HepG2 (cell line): ENCODE data around the gene APLP1. TPM values are rescaled to one million over a fixed set of nuclear protein-coding genes. Genes with fewer than 3 reads are reported as not detected.
A peak's percentile ranks its signal among the peaks of the same experiment; 100 is the strongest.

ENCODE experiments used
- ADNP ChIP-seq: sonication (generic); formaldehyde crosslinking; IDR thresholded peaks from 2 replicates; pipeline ENCODE4 v1.4.0; 2020; ENCODE audit warnings: missing genetic modification reagents
- FOXC1 ChIP-seq: sonication (generic); formaldehyde crosslinking; IDR thresholded peaks from 2 replicates; pipeline ENCODE4 v1.8.0; 2022; ENCODE audit warnings: mild to moderate bottlenecking, missing genetic modification reagents, borderline replicate concordance
- HNF4G ChIP-seq, 2 experiments: sonication (generic) in 1 of 2; formaldehyde crosslinking in 1 of 2; IDR thresholded peaks; 2 replicates each; pipeline versions ENCODE4 v1.4.0 to v1.6.1; 2011 to 2020; ENCODE audit warnings: borderline replicate concordance in 2 of 2, low read depth in 2 of 2, mild to moderate bottlenecking in 2 of 2, low read length in 1 of 2, missing genetic modification reagents in 1 of 2, moderate library complexity in 1 of 2
- HOMEZ ChIP-seq: IDR thresholded peaks from 2 replicates; pipeline ENCODE4 v1.6.1; 2016; ENCODE audit warnings: low read depth
- POLR2AphosphoS2 ChIP-seq: IDR thresholded peaks from 2 replicates; pipeline ENCODE4 v1.6.1; 2011; ENCODE audit warnings: low read depth, low read length, improper control_type of control experiment
- SNAI1 ChIP-seq: sonication (generic); formaldehyde crosslinking; IDR thresholded peaks from 2 replicates; pipeline ENCODE4 v1.5.0; 2020; ENCODE audit warnings: mild to moderate bottlenecking, missing genetic modification reagents, borderline replicate concordance
- SNAPC4 ChIP-seq: sonication (generic); formaldehyde crosslinking; IDR thresholded peaks from 2 replicates; pipeline ENCODE4 v1.4.0; 2020; ENCODE audit warnings: mild to moderate bottlenecking, missing genetic modification reagents
- TGIF2 ChIP-seq: IDR thresholded peaks from 2 replicates; pipeline ENCODE4 v1.6.1; 2016; ENCODE audit warnings: control low read depth, missing compliant biosample characterization
- ZBTB37 ChIP-seq: sonication (generic); formaldehyde crosslinking; IDR thresholded peaks from 2 replicates; pipeline ENCODE4 v1.4.0; 2020; ENCODE audit warnings: mild to moderate bottlenecking, missing genetic modification reagents
- ZNF496 ChIP-seq: sonication (generic); formaldehyde crosslinking; IDR thresholded peaks from 2 replicates; pipeline ENCODE4 v1.8.1; 2023; ENCODE audit warnings: mild to moderate bottlenecking, moderate library complexity, missing genetic modification reagents; ENCODE audit not compliant: insufficient replicate concordance
- ZNF83 ChIP-seq: sonication (generic); formaldehyde crosslinking; IDR thresholded peaks from 2 replicates; pipeline ENCODE4 v1.4.0; 2020; ENCODE audit warnings: missing genetic modification reagents, mild to moderate bottlenecking, borderline replicate concordance
- polyA plus RNA-seq, 8 experiments: library from polyadenylated mRNA; depleted of rRNA in 3 of 8; stranded (reverse) in 7 of 8; unstranded in 1 of 8; fragments of >200 nt; fragmentation: Illumina TruSeq in 4 of 8; extraction: Trizol in 4 of 8; gene quantifications; 2 replicates each; pipeline versions ENCODE4 v1.2.1 to v1.2.3, GENCODE V29; 2011 to 2016; ENCODE audit warnings: low read depth in 4 of 8, missing spikeins in 1 of 8, mixed read lengths in 1 of 8; ENCODE audit not compliant: insufficient read depth in 1 of 8
- total RNA-seq, 5 experiments: library from RNA; depleted of rRNA; stranded (reverse); fragments of >200 nt; fragmentation: Illumina TruSeq; extraction: Trizol; gene quantifications; 2 replicates each; pipeline ENCODE4 v1.2.3, GENCODE V29; 2016; ENCODE audit warnings: low read depth in 1 of 5
- TF ChIP-seq, protein P1 (sequence below): sonication (generic); formaldehyde crosslinking; IDR thresholded peaks from 2 replicates; pipeline ENCODE4 v1.8.0; 2022; ENCODE audit warnings: missing genetic modification reagents, mild to moderate bottlenecking, moderate library complexity, borderline replicate concordance
- TF ChIP-seq, protein P2 (sequence below): sonication (generic); formaldehyde crosslinking; IDR thresholded peaks from 2 replicates; pipeline ENCODE4 v1.4.0; 2020; ENCODE audit warnings: mild to moderate bottlenecking, low read depth, missing genetic modification reagents
- TF ChIP-seq, protein P3 (sequence below): sonication (generic); formaldehyde crosslinking; IDR thresholded peaks from 2 replicates; pipeline ENCODE4 v1.5.0; 2020; ENCODE audit warnings: missing genetic modification reagents

APLP1 gene
- total and polyA plus RNA-seq, 2 of the 13 experiments (the other 11 are each of a cell fraction or from before 2014, with no cell fraction given): 2.0 to 2.9 TPM

DNA sequence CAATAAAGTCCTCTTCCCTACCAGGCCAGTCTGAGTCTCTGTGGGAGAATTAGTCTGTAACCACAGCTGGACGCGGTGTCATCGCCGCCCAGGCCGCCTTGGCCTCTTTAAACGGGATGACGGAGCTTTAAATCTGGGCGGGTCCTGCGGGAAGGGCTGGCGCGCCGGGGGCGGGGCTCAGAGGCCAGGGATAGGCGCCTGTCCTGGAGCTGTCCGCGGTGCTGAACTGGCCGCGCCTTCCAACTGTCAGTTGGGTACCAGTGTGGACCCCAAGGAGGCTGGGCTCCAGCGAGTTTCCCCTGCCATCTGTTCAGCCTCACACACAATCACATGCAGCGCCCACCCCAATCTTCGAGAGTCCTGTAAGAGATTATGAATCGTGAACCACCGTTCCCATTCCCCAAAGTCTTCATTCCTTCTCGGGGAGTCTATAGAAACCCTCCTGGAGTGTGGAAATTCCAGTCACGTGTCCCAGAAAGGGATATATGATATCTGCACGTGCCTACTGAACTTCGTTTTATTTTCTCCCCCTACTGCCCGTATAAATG lies 11.5 kb downstream of the APLP1 start (continued):
- TF ChIP-seq SNAPC4 (CRISPR knock-in tag) (0 out of 2 replicates have a peak, but pooled peaks have one; percentile 46), SNAI1 (CRISPR knock-in tag) (peak; percentile 71; the same call in 1 of the 2 replicates), ZNF496 (no peak), TGIF2 (peak; percentile 97), ADNP (CRISPR knock-in tag) (no peak), FOXC1 (peak; percentile 59; the same call in 1 of the 2 replicates), HOMEZ (peak; percentile 44; the same call in 1 of the 2 replicates), ZBTB37 (CRISPR knock-in tag) (no peak), POLR2AphosphoS2 (no peak), ZNF83 (CRISPR knock-in tag) (0 out of 2 replicates have a peak, but pooled peaks have one; percentile 67), HNF4G (IDR thresholded peaks at IDR 0.05; ENCODE audit: borderline replicate concordance, low read depth, low read length) (no peak), HNF4G (CRISPR knock-in tag; IDR thresholded peaks at IDR 0.05; ENCODE audit: borderline replicate concordance, low read depth) (no peak)
- TF ChIP-seq, protein P1, sequence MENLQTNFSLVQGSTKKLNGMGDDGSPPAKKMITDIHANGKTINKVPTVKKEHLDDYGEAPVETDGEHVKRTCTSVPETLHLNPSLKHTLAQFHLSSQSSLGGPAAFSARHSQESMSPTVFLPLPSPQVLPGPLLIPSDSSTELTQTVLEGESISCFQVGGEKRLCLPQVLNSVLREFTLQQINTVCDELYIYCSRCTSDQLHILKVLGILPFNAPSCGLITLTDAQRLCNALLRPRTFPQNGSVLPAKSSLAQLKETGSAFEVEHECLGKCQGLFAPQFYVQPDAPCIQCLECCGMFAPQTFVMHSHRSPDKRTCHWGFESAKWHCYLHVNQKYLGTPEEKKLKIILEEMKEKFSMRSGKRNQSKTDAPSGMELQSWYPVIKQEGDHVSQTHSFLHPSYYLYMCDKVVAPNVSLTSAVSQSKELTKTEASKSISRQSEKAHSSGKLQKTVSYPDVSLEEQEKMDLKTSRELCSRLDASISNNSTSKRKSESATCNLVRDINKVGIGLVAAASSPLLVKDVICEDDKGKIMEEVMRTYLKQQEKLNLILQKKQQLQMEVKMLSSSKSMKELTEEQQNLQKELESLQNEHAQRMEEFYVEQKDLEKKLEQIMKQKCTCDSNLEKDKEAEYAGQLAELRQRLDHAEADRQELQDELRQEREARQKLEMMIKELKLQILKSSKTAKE (CRISPR knock-in tag): peak; percentile 53; the same call in 1 of the 2 replicates
- TF ChIP-seq, protein P2, sequence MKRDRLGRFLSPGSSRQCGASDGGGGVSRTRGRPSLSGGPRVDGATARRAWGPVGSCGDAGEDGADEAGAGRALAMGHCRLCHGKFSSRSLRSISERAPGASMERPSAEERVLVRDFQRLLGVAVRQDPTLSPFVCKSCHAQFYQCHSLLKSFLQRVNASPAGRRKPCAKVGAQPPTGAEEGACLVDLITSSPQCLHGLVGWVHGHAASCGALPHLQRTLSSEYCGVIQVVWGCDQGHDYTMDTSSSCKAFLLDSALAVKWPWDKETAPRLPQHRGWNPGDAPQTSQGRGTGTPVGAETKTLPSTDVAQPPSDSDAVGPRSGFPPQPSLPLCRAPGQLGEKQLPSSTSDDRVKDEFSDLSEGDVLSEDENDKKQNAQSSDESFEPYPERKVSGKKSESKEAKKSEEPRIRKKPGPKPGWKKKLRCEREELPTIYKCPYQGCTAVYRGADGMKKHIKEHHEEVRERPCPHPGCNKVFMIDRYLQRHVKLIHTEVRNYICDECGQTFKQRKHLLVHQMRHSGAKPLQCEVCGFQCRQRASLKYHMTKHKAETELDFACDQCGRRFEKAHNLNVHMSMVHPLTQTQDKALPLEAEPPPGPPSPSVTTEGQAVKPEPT (CRISPR knock-in tag): peak; percentile 66; the same call in 1 of the 2 replicates
- TF ChIP-seq, protein P3, sequence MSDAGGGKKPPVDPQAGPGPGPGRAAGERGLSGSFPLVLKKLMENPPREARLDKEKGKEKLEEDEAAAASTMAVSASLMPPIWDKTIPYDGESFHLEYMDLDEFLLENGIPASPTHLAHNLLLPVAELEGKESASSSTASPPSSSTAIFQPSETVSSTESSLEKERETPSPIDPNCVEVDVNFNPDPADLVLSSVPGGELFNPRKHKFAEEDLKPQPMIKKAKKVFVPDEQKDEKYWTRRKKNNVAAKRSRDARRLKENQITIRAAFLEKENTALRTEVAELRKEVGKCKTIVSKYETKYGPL (CRISPR knock-in tag): peak; percentile 91
